ENCODE measurements around the gene MATN1. TPM values are rescaled to one million over a fixed set of nuclear protein-coding genes. Genes with fewer than 3 reads are reported as not detected.

MATN1 gene
- total RNA-seq, 1 donor from 2014 or later, result not detected

DNA sequence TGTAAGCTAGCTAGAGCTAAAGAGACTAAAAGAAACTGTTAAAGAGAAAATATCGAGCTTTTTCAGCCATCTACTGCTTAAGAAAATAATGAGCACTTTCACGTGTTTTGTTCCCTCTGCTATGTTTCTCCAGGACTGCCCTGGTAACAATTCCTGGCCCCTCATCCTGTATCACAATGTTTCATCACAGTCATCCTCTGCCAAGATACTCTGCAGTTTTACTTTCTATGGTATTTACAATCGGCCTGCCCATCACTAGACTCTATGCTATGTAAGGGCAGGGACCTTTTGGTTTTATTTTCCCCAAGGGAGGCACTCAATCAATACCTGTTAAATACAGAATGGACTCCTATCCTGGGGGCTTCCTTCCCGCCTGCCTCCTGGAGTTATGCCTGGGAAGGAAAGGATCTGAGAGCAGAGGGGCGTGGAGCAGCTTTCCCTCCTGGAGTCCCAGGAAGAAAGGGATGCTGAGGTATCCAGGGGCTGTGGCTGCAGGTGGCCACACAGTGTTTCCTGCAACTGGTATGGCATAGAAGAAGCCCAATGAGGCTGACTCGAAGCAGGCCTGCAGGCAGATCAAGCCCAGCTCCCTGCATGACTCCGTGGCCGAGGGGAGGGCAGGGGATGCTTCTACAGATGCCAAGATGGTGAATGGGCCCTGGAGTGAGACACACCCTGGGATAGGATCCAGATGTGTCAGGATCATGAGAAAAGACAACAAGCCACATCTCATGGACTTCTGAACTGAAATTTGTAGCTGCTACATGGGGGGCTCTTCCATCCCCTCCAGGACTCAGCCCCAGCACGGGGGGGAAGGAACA lies 52.9 kb downstream of the MATN1 start:
- H3K36me3 ChIP-seq, result no peaks in the 10 kb centered on the region
- H3K9me3 ChIP-seq, result no peaks in the 10 kb centered on the region
- H3K4me3 ChIP-seq, result no peak overlapping the region
- DNase-seq, result no peak
- no peaks in the 10 kb centered on the region for H3K27me3 ChIP-seq (ENCODE audit: low read depth)
- TF ChIP-seq, protein P1, sequence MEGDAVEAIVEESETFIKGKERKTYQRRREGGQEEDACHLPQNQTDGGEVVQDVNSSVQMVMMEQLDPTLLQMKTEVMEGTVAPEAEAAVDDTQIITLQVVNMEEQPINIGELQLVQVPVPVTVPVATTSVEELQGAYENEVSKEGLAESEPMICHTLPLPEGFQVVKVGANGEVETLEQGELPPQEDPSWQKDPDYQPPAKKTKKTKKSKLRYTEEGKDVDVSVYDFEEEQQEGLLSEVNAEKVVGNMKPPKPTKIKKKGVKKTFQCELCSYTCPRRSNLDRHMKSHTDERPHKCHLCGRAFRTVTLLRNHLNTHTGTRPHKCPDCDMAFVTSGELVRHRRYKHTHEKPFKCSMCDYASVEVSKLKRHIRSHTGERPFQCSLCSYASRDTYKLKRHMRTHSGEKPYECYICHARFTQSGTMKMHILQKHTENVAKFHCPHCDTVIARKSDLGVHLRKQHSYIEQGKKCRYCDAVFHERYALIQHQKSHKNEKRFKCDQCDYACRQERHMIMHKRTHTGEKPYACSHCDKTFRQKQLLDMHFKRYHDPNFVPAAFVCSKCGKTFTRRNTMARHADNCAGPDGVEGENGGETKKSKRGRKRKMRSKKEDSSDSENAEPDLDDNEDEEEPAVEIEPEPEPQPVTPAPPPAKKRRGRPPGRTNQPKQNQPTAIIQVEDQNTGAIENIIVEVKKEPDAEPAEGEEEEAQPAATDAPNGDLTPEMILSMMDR (IDR thresholded peaks at IDR 0.05), result no peak
- no peaks in the 10 kb centered on the region for H3K4me1 ChIP-seq
- intact Hi-C loops (cut with DNase I), result no loop called here
- no peak for ATAC-seq
- H3K27ac ChIP-seq, result no peak overlapping the region

DNA sequence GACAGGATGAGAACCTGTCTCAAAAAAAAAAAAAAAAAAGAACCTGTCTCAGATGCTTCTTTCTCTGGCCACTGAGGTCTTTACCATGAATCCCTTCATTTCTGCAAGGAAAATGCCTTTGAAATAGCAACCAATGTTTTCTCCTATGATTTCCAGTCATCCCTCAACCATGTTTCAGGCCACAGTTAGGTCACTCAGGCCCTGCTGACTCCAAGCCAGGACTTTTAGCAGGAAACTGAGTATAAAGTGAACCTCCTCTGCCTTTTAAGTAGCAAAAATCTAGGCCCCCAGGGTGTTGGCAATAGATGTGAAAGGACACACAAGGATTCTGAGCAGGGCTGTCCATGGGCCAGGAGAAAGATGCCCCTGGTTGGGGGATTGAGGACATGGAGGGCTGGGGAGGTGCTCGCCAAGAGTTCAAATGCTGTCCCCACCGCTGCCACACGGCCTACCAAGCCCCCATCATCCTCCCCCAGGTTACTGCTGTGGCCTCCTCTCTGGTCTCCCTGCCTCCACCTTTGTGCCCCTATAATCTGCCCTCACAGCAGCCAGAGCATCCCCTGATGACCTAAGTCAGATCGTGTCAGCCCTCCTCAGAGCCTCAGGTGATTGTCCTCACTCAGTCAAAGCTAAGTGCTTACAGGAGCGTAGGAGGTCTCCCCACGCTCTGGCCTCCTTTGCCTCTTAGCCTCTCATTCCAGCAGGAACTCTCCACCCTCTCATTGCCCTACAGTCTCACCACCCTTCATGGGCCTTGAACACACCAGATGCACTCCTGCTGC lies 54.6 kb downstream of the MATN1 start:
- ATAC-seq (no peak), DNase-seq (peak; percentile 9)
- H3K27me3 ChIP-seq (ENCODE audit: low read depth), result no peaks in the 10 kb centered on the region
- intact Hi-C loops (cut with DNase I), result no loop called here
- no peaks in the 10 kb centered on the region for H3K36me3 ChIP-seq
- no peaks in the 10 kb centered on the region for H3K4me1 ChIP-seq
- H3K9me3 ChIP-seq, result no peaks in the 10 kb centered on the region
- no peak overlapping the region for H3K27ac ChIP-seq
- TF ChIP-seq, protein P1 (IDR thresholded peaks at IDR 0.05), result no peak
- no peak overlapping the region for H3K4me3 ChIP-seq

DNA sequence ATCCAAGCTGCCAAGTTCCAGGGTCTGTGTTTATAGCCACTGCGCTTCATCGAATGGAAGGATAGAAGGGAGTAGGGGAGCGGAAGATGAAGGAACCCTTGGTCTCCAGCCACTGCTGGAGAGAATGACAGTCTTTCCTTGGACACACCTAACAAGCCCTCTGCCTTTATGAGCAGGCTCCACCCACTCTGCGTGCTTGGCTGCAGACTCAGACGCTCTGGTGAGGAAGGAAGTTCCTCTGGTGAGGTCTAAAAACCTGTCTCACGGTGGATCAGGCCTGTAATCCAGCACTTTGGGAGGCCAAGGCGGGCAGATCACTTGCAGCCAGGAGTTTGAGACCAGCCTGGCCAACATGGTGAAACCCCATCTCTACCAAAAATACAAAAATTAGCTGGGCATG lies 55.4 kb downstream of the MATN1 start:
- H3K36me3 ChIP-seq, result no peaks in the 10 kb centered on the region
- H3K9me3 ChIP-seq, result no peaks in the 10 kb centered on the region
- no peaks in the 10 kb centered on the region for H3K27me3 ChIP-seq (ENCODE audit: low read depth)
- H3K4me3 ChIP-seq, result no peak overlapping the region
- intact Hi-C loops (cut with DNase I), result no loop called here
- no peak for DNase-seq
- TF ChIP-seq, protein P1 (IDR thresholded peaks at IDR 0.05), result no peak
- no peaks in the 10 kb centered on the region for H3K4me1 ChIP-seq
- no peak overlapping the region for H3K27ac ChIP-seq
- ATAC-seq, result no peak

DNA sequence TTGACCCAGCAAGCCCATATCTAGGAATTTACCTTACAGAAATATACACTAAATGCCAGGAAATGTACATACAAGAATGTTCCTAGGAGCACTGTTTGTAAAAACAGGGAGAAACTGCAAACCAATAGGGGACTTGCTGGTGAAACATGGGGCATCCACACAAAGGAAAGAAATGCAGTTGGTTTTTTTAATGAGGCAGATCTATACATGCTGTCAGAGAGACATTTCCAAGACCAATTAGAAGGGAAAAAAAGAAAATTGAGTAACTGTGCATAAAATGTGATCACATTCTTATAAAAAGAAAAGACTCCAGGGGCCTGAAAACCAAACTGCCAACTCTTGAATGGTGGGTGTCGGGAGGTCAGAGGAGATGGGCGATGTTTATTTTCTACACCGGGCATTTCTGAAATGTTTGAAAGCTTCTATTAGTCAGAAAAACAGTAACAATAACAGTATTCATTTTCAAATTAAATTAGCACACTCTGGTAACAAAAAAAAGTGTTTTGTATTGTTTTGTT lies 56.6 kb downstream of the MATN1 start:
- H3K9me3 ChIP-seq, result no peaks in the 10 kb centered on the region
- TF ChIP-seq, protein P1 (IDR thresholded peaks at IDR 0.05), result no peak
- intact Hi-C loops (cut with DNase I), result no loop called here
- ATAC-seq (no peak), DNase-seq (no peak)
- no peaks in the 10 kb centered on the region for H3K36me3 ChIP-seq
- no peaks in the 10 kb centered on the region for H3K27me3 ChIP-seq (ENCODE audit: low read depth)
- H3K4me1 ChIP-seq, result no peaks in the 10 kb centered on the region
- H3K27ac ChIP-seq, result no peak overlapping the region
- H3K4me3 ChIP-seq, result no peak overlapping the region

DNA sequence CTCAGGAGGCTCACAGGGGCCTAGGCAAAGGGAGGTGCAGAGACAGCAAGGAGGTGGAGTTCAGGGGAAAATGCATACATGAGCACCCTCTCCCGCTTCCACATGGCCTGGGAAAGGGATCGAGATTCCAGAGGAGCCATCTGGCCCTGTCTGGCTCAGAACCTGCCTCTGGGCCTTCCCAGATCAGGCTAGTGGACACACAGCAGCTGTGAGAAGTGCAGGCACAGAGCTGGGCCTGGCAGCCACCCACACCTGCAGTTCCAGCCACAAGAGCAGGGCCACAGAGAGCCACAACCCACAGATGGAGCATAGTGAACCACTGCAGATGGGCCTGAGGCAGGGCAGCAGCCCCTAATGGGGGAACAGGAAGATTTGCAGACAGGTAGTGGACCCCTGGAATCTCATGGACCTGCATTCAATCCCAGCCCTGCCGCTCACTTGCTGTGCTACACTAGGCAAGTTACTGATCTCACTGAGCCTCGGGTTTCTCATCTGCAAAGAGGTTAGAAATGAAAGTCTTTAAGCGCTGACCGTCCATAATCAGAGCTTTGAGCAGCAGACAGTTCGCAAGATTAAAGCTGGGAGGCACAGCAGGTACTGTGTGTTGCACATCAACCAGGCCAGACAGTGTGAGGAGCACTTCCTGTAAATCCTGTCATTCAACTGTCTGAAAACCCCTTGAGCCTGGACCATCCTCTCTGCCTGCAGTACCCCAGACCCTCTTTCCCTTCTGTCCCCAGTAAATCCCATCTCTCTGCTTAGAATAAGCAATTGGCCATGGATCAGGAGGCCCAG lies 58.0 kb downstream of the MATN1 start:
- Histone ChIP-seq H3K4me1 (no peaks in the 10 kb centered on the region), H3K27ac (no peak overlapping the region), H3K9me3 (no peaks in the 10 kb centered on the region), H3K4me3 (no peak overlapping the region), H3K36me3 (no peaks in the 10 kb centered on the region), H3K27me3 (ENCODE audit: low read depth) (no peaks in the 10 kb centered on the region)
- intact Hi-C loops (cut with DNase I), result no loop called here
- DNase-seq, result no peak
- ATAC-seq, result no peak
- TF ChIP-seq, protein P1 (IDR thresholded peaks at IDR 0.05), result no peak

Data from lower lobe of right lung (tissue), 2 donors.